HG03571 (cell line): ENCODE results near the gene PEX5L.
"Not testable (repeated sequence)": the region's sequence is repeated elsewhere in the genome, so short reads cannot be mapped to it uniquely, and the experiment has no call there.

ENCODE experiments used
- ATAC-seq: cut with Tn5 transposase; IDR thresholded peaks from one replicate; pipeline ENCODE4 v1.9.1; 2021; ENCODE audit not compliant: unreplicated experiment

PEX5L gene

GRCh38 chr3:179794355-179794754 lies 242.4 kb downstream of the PEX5L start:
- ATAC-seq = no peak

GRCh38 chr3:179791793-179792192 lies 244.9 kb downstream of the PEX5L start:
- no peak for ATAC-seq

GRCh38 chr3:179788996-179789395 lies 247.7 kb downstream of the PEX5L start:
- no peak for ATAC-seq

GRCh38 chr3:179782841-179783240 lies 253.9 kb downstream of the PEX5L start:
- ATAC-seq = not testable (repeated sequence)

- no peak for ATAC-seq
Observed at GRCh38 chr3:179775416-179776122, 261.2 kb downstream of the PEX5L start.

- ATAC-seq = no peak
Observed at GRCh38 chr3:179772297-179772696, 264.4 kb downstream of the PEX5L start.

- no peak for ATAC-seq
Observed at GRCh38 chr3:179771797-179772196, 264.9 kb downstream of the PEX5L start.

GRCh38 chr3:179769411-179770247 lies 267.1 kb downstream of the PEX5L start:
- ATAC-seq = no peak

GRCh38 chr3:179768080-179768479 lies 268.7 kb downstream of the PEX5L start:
- ATAC-seq = no peak

- no peak for ATAC-seq
Observed at GRCh38 chr3:179766416-179767133, 270.2 kb downstream of the PEX5L start.

GRCh38 chr3:179765396-179765795 lies 271.3 kb downstream of the PEX5L start:
- ATAC-seq = no peak

GRCh38 chr3:179760944-179761343 lies 275.8 kb downstream of the PEX5L start:
- ATAC-seq = no peak

- ATAC-seq = no peak
Observed at GRCh38 chr3:179750720-179751328, 285.9 kb downstream of the PEX5L start.

- no peak for ATAC-seq
Observed at GRCh38 chr3:179745716-179746115, 291.0 kb downstream of the PEX5L start.

- ATAC-seq = no peak
Observed at GRCh38 chr3:179745079-179745478, 291.7 kb downstream of the PEX5L start.
